DND-41 (cell line): ENCODE data around the gene SLC35D1.

ENCODE experiments used
- ATAC-seq: fragments of 200-7000 bp; cut with Tn5 transposase; 3 replicates; pipeline ENCODE4 v1.9.1; 2021; ENCODE audit warnings: low read depth; ENCODE audit not compliant: insufficient read depth
- DNase-seq: peaks from one replicate; pipeline ENCODE4 v3.0.0-alpha.2; 2020
- H2AFZ ChIP-seq: 2 replicates; pipeline ENCODE4 v1.6.0; 2012; ENCODE audit warnings: low read depth, low read length
- H3K27ac ChIP-seq: 2 replicates; pipeline ENCODE4 v1.5.1; 2012; ENCODE audit warnings: low read length, inconsistent platforms
- H3K27me3 ChIP-seq: fragments of 200-600 bp; sonication (generic); 2 replicates; pipeline ENCODE4 v1.6.0; 2012; ENCODE audit warnings: low read length, mild to moderate bottlenecking, inconsistent platforms; ENCODE audit not compliant: insufficient read depth, poor library complexity
- H3K36me3 ChIP-seq: 2 replicates; pipeline ENCODE4 v1.5.1; 2012; ENCODE audit warnings: low read length, inconsistent platforms; ENCODE audit not compliant: insufficient read depth
- H3K4me1 ChIP-seq: 2 replicates; pipeline ENCODE4 v1.5.1; 2012; ENCODE audit warnings: mild to moderate bottlenecking, low read length; ENCODE audit not compliant: insufficient read depth
- H3K4me2 ChIP-seq: 2 replicates; pipeline ENCODE4 v1.6.0; 2012; ENCODE audit warnings: mild to moderate bottlenecking, moderate library complexity, low read length, inconsistent platforms; ENCODE audit not compliant: insufficient read depth
- H3K4me3 ChIP-seq, 2 experiments: fragments of 200-600 bp in 1 of 2; shearing (Covaris generic) in 1 of 2; 2 replicates each; pipeline ENCODE4 v1.5.1; 2012 to 2016; ENCODE audit warnings: inconsistent platforms in 2 of 2, low read length in 2 of 2, mild to moderate bottlenecking in 2 of 2, low read depth in 1 of 2, moderate library complexity in 1 of 2
- H3K79me2 ChIP-seq: 2 replicates; pipeline ENCODE4 v1.6.0; 2012; ENCODE audit warnings: low read length, inconsistent platforms; ENCODE audit not compliant: insufficient read depth
- H3K9ac ChIP-seq: 2 replicates; pipeline ENCODE4 v1.6.0; 2012; ENCODE audit warnings: low read depth, mild to moderate bottlenecking, inconsistent platforms, low read length, moderate library complexity
- H3K9me3 ChIP-seq: 2 replicates; pipeline ENCODE4 v1.5.1; 2012; ENCODE audit warnings: low read length, moderate library complexity, mild to moderate bottlenecking, inconsistent platforms; ENCODE audit not compliant: insufficient read depth, severe bottlenecking
- H4K20me1 ChIP-seq: 2 replicates; pipeline ENCODE4 v1.6.0; 2012; ENCODE audit warnings: low read length; ENCODE audit not compliant: insufficient read depth
- CTCF ChIP-seq: IDR thresholded peaks from 2 replicates; pipeline ENCODE4 v1.5.1; 2012; ENCODE audit warnings: borderline replicate concordance, low read length, moderate library complexity, mild to moderate bottlenecking; ENCODE audit not compliant: poor library complexity, severe bottlenecking; ENCODE audit errors: extremely low read depth
- EZH2 ChIP-seq: IDR thresholded peaks from 3 replicates; pipeline ENCODE4 v1.6.1; 2012; ENCODE audit warnings: borderline replicate concordance, low read depth, mild to moderate bottlenecking, moderate library complexity, low read length, inconsistent platforms; ENCODE audit not compliant: severe bottlenecking

SLC35D1 gene

DNA sequence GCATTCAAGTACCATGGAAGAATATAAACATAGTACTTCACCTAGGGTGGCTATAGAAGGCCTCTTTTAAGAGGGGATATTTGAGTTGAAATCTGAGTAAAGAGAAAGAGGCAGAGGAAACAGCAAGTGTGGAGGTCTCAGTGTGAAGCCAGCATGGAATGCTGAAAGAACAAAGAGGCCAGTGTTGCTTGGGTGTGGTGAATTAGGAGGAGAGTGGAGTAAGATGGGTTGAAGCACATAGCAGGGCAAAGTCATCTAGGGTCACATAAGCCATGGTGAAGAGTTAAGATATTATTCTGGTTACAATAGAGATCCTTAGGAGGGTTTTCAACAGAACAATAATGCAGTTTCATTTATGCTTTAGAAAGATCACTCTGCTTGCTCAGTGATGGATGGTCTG, 43.4 kb upstream of the SLC35D1 start:
- H3K4me3 ChIP-seq = no peak overlapping the region
- H3K9me3 ChIP-seq = no peaks in the 10 kb centered on the region
- H2AFZ ChIP-seq = no peak overlapping the region
- no peak for TF ChIP-seq CTCF
- TF ChIP-seq EZH2 = no peak
- peaks cover 4% of the 10 kb centered on the region for H3K27me3 ChIP-seq
- no peaks in the 10 kb centered on the region for H3K4me1 ChIP-seq
- H3K4me2 ChIP-seq = no peak overlapping the region
- no peaks in the 10 kb centered on the region for H3K36me3 ChIP-seq
- ATAC-seq = no peak
- H3K27ac ChIP-seq = no peak overlapping the region
- no peak overlapping the region for H3K9ac ChIP-seq
- DNase-seq = no peak
- H3K79me2 ChIP-seq = no peaks in the 10 kb centered on the region
- H4K20me1 ChIP-seq = no peaks in the 10 kb centered on the region

DNA sequence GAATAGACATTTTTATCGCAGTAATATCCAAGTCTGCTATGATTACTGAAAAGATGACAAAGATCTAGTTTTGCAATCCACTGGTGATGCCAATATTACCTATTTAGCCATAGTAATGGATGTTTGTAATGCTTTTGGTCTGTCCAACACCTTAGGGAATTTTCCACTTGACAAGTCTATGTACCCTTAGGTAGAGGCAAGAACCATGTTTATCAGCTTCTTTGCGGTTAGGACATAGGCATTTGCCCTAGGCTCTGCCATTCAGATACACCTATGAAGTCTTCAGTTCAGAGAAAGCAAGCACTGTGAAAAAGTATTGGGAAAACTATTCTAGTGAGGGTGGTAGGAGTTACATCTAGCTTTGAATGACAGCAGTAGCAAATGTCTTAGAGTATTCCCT, 40.2 kb upstream of the SLC35D1 start:
- ATAC-seq (no peak), DNase-seq (no peak)
- Histone ChIP-seq H3K36me3 (no peaks in the 10 kb centered on the region), H3K9me3 (no peaks in the 10 kb centered on the region), H3K79me2 (no peaks in the 10 kb centered on the region), H3K4me1 (no peaks in the 10 kb centered on the region), H3K4me3 (no peak overlapping the region), H2AFZ (no peak overlapping the region), H4K20me1 (no peaks in the 10 kb centered on the region), H3K4me2 (no peak overlapping the region), H3K27ac (no peak overlapping the region), H3K9ac (no peak overlapping the region), H3K27me3 (peaks cover 4% of the 10 kb centered on the region)
- TF ChIP-seq CTCF (no peak), EZH2 (no peak)

GRCh38 chr1:67089685-67090208, 35.8 kb upstream of the SLC35D1 start:
- ATAC-seq = no peak
- Histone ChIP-seq H3K4me3 (no peak overlapping the region), H3K36me3 (no peaks in the 10 kb centered on the region)

More at GRCh38 chr1:67089685-67090208, 35.8 kb upstream of the SLC35D1 start:
- TF ChIP-seq CTCF (no peak), EZH2 (no peak)
- Histone ChIP-seq H3K4me2 (no peak overlapping the region), H3K9ac (no peak overlapping the region), H2AFZ (no peak overlapping the region), H3K9me3 (no peaks in the 10 kb centered on the region), H3K4me1 (no peaks in the 10 kb centered on the region), H3K79me2 (no peaks in the 10 kb centered on the region), H4K20me1 (no peaks in the 10 kb centered on the region), H3K27ac (no peak overlapping the region), H3K27me3 (peaks cover 4% of the 10 kb centered on the region)
- no peak for DNase-seq
